ENCODE data around the gene ZC3H8. TPM values are rescaled to one million over a fixed set of nuclear protein-coding genes. Genes with fewer than 3 reads are reported as not detected.

The ZC3H8 gene
- total RNA-seq, 1 experiment from 2014 or later = 13.1 TPM

- Histone ChIP-seq H3F3A (ENCODE audit: low read length, unreplicated experiment) (no peaks in the 10 kb centered on the region), H3K4me1 (ENCODE audit: insufficient read depth, low read length) (no peaks in the 10 kb centered on the region), H4K20me1 (ENCODE audit: low read length) (no peaks in the 10 kb centered on the region), H3K36me3 (ENCODE audit: low read depth, low read length) (no peaks in the 10 kb centered on the region), H2AFZ (ENCODE audit: low read length) (no peak overlapping the region), H3K9me3 (ENCODE audit: low read length) (no peaks in the 10 kb centered on the region), H3K9me2 (replicated peaks; ENCODE audit: low read length) (no peaks in the 10 kb centered on the region), H3K4me3 (ENCODE audit: low read length) (no peak overlapping the region), H3K9ac (ENCODE audit: low read length) (no peak overlapping the region), H3K4me2 (ENCODE audit: low read length) (no peak overlapping the region), H3K79me2 (ENCODE audit: low read length) (no peaks in the 10 kb centered on the region), H3K27me3 (ENCODE audit: low read length) (no peaks in the 10 kb centered on the region), H3K27ac (ENCODE audit: low read length) (no peak overlapping the region)
- no peak for DNase-seq
- ChIA-PET CTCF (no interaction called here), POLR2A (ENCODE audit: unreplicated experiment) (interaction anchor here (0.7 kb wide), 2 partner anchors 24 to 233 kb away, joined by 3 read pairs; no protein-coding TSS in a partner anchor)
- no peak for TF ChIP-seq EZH2 (IDR thresholded peaks at IDR 0.05; ENCODE audit: low read length, unreplicated experiment)
- no peak for TF ChIP-seq EZH2phosphoT487 (IDR thresholded peaks at IDR 0.05; ENCODE audit: borderline replicate concordance, low read length)
- no peak for TF ChIP-seq CTCF (conservative IDR thresholded peaks at IDR 0.05; ENCODE audit: low read depth, low read length)
- ATAC-seq = no peak
- intact Hi-C loops (cut with micrococcal nuclease) = no loop called here
- BruUV-seq (replicated peaks) = no TSS peak
These were observed 47.1 kb upstream of the ZC3H8 start for GRCh38 chr2:112301973-112302372.

- intact Hi-C loops (cut with micrococcal nuclease) = no loop called here
- Histone ChIP-seq H3K4me2 (ENCODE audit: low read length) (no peak overlapping the region), H3K27me3 (ENCODE audit: low read length) (no peaks in the 10 kb centered on the region), H2AFZ (ENCODE audit: low read length) (no peak overlapping the region), H3K9ac (ENCODE audit: low read length) (no peak overlapping the region), H3K4me3 (ENCODE audit: low read length) (no peak overlapping the region), H3F3A (ENCODE audit: low read length, unreplicated experiment) (no peaks in the 10 kb centered on the region), H3K9me3 (ENCODE audit: low read length) (no peaks in the 10 kb centered on the region), H4K20me1 (ENCODE audit: low read length) (no peaks in the 10 kb centered on the region), H3K27ac (ENCODE audit: low read length) (no peak overlapping the region), H3K79me2 (ENCODE audit: low read length) (no peaks in the 10 kb centered on the region), H3K4me1 (ENCODE audit: insufficient read depth, low read length) (no peaks in the 10 kb centered on the region), H3K36me3 (ENCODE audit: low read depth, low read length) (no peaks in the 10 kb centered on the region), H3K9me2 (replicated peaks; ENCODE audit: low read length) (no peaks in the 10 kb centered on the region)
- CTCF ChIA-PET = no interaction called here
- BruUV-seq (replicated peaks) = no TSS peak
- ATAC-seq (no peak), DNase-seq (no peak)
- no peak for TF ChIP-seq EZH2 (IDR thresholded peaks at IDR 0.05; ENCODE audit: low read length, unreplicated experiment)
- TF ChIP-seq EZH2phosphoT487 (IDR thresholded peaks at IDR 0.05; ENCODE audit: borderline replicate concordance, low read length) = no peak
- TF ChIP-seq CTCF (conservative IDR thresholded peaks at IDR 0.05; ENCODE audit: low read depth, low read length) = no peak
- POLR2A ChIA-PET (ENCODE audit: unreplicated experiment) = interaction anchor here (0.7 kb wide), 1 partner anchor 234 kb away, joined by 3 read pairs; no protein-coding TSS in a partner anchor
These were observed 46.3 kb upstream of the ZC3H8 start for GRCh38 chr2:112301171-112301584.

DNA sequence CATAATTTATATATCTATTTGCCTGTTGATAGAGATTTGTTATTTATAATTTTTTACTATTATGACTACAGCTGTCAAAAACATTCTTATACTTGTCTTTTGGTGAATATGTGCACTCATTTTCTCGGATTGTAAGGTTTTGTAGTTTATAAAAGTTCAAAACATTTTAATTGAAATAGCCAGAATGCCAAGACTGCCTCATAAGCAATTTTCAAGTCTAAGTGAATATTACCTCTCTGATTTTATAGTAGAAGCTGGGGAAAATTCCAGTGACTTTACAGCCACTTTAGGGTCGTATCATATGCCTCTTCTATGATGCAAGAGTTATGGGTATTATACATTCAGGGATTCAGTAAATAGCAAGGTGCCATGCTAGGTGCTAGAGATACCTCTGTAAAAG lies 41.6 kb upstream of the ZC3H8 start:
- ATAC-seq (no peak), DNase-seq (no peak)
- Histone ChIP-seq H3K9ac (ENCODE audit: low read length) (no peak overlapping the region), H3K27me3 (ENCODE audit: low read length) (no peaks in the 10 kb centered on the region), H3K27ac (ENCODE audit: low read length) (no peak overlapping the region), H2AFZ (ENCODE audit: low read length) (no peak overlapping the region), H3K4me3 (ENCODE audit: low read length) (no peak overlapping the region), H3K79me2 (ENCODE audit: low read length) (no peaks in the 10 kb centered on the region), H3K4me1 (ENCODE audit: insufficient read depth, low read length) (no peaks in the 10 kb centered on the region), H4K20me1 (ENCODE audit: low read length) (no peaks in the 10 kb centered on the region), H3K9me2 (replicated peaks; ENCODE audit: low read length) (no peaks in the 10 kb centered on the region), H3K4me2 (ENCODE audit: low read length) (no peak overlapping the region), H3K9me3 (ENCODE audit: low read length) (no peaks in the 10 kb centered on the region), H3F3A (ENCODE audit: low read length, unreplicated experiment) (no peaks in the 10 kb centered on the region), H3K36me3 (ENCODE audit: low read depth, low read length) (no peaks in the 10 kb centered on the region)
- POLR2A ChIA-PET (ENCODE audit: unreplicated experiment) = no interaction called here
- CTCF ChIA-PET = no interaction called here
- BruUV-seq (replicated peaks) = no TSS peak
- intact Hi-C loops (cut with micrococcal nuclease) = no loop called here
- TF ChIP-seq CTCF (conservative IDR thresholded peaks at IDR 0.05; ENCODE audit: low read depth, low read length) = no peak
- no peak for TF ChIP-seq EZH2phosphoT487 (IDR thresholded peaks at IDR 0.05; ENCODE audit: borderline replicate concordance, low read length)
